ENCODE data around the gene MYH14.
A peak's percentile ranks its signal among the peaks of the same experiment; 100 is the strongest.

The MYH14 gene

DNA sequence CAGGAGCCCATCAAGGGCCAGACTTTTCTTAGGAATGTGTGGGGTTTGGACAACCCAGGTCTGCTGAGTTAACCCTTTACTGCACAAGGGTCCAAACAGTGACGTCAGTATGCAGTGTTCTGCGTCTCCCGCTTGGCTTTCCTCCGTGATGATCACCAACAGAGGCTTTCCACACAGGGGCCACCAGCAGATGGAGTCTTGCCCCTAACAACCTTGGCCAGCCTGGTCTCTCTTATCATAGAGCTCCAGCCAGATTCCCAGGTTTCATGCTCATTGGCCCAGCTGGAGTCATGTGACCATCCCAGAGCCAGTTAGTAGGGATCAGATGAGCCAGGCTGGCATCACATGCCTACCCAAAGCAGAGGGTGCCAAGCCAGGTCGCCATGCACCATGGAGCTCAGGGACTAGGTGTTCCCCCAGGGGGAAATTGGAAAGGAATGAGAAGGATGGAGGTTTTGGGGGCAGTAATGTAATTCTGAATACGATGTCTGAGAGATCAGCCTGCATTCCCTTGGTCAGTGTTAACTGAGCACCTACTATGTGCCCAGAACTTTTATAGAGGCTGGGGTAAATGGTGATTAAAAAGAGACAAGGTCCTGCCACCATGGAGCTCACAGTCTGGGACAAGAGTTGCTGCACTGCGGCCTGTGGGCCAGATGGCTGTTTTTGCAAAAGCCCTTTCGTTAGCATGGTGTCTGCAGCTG, 61.2 kb downstream of the MYH14 start:
- DNase-seq, result no peak

DNA sequence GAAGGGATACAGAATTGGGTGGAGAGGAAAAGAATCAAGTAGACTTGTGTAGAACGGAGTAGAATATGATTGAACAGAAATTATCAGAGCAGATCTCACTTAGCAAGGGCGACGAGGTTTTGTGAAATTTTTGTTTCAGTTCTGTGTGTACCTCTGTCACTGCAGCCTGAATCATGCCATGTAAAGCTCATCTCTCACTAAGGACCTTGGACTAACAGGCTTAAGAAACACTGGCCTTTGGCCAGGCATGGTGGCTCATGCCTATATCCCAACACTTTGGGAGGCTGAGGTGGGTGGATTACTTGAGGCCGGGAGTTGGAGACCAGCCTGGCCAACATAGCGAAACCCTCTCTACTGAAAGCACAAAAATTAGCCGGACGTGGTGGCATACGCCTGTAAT, 62.6 kb downstream of the MYH14 start:
- DNase-seq, result no peak

DNA sequence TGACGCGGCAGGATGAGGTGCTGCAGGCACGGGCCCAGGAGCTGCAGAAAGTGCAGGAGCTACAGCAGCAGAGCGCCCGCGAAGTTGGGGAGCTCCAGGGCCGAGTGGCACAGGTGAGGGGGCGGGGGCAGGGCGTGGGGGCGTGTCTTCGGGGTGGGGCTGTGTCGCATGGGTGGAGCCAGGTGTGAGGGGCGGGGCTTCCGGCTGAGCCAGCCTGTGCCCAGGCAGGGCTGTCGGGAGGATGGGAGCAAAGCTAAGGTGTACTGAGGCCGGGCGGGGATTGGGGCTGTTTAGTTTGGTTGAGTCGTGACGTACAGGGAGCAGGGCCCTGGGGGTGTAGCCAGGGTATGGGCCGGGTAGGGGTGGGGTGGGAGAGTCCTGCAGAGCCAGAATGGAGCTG, 63.5 kb downstream of the MYH14 start:
- peak; percentile 1 to 10 for DNase-seq

DNA sequence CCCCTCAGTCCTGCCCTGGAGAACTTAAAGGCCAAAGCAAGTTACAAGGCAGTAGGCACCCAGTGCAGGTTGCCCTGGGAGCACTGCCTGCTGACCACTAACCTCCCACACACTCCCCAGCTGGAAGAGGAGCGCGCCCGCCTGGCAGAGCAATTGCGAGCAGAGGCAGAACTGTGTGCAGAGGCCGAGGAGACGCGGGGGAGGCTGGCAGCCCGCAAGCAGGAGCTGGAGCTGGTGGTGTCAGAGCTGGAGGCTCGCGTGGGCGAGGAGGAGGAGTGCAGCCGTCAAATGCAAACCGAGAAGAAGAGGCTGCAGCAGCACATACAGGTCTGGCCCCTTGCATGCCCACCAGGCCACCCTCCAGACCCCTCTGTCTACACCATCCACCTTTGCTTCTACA, 64.6 kb downstream of the MYH14 start:
- no peak for DNase-seq

DNA sequence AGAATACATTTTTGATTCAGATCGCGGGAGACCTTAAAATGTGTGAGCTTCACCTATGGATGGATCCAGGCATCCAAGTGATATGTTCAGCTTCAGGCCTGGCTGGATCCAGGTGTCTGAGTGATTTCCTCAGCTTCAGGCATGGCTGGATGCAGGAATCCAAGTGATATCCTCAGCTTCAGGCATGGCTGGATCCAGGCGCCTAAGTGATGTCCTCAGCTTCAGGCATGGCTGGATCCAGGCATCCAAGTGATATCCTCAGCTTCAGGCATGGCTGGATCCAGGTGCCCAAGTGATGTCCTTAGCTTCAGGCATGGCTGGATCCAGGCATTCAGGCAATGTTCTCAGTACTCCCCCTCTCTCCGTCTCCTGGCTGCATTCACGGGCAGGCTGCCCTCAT, 65.1 kb downstream of the MYH14 start:
- DNase-seq, result no peak

DNA sequence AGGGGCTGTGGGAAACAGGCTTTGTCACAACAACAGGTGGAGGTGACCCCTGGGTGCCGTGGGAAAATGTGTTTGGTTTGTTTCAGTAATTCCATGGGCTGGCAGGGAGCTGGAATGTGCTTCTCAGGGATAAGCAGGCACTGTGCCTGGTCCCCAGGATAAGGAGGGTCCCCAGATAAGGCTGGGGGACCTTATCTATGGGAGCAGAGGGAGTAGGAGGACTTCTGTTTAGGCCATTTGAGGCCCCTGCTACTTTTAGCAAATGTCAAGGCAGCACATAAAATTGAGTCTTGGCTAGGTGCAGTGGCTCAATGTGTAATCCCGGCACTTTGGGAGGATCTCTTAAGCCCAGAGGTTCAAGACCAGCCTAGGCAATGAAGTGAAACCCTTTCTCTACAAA, 66.2 kb downstream of the MYH14 start:
- DNase-seq, result no peak

DNA sequence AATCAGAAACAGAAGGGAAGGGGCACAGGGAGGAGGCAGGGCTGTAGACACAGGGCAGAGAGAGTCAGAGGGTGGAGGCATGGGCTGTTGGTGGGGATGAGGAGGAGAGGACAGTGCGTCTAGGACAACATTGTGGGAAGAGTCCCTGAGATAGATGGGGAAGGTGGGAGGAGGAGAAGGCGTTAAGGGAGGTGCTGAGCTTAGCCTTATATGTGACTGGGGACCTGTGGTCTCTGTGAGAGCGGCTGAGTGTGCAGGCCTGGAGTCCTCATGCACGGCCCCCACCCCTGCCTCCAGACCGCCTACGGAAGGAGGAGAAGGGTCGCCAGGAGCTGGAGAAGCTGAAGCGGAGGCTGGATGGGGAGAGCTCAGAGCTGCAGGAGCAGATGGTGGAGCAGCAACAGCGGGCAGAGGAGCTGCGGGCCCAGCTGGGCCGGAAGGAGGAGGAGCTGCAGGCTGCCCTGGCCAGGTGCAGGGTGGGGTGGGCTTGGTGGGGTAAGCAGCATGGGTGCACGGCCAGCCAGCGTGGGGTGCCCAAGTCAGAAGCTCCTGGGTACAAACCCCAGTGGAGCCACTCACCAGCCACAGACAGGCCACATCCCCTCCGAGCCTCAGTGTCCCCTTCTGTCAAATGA, 69.0 kb downstream of the MYH14 start:
- no peak for DNase-seq

DNA sequence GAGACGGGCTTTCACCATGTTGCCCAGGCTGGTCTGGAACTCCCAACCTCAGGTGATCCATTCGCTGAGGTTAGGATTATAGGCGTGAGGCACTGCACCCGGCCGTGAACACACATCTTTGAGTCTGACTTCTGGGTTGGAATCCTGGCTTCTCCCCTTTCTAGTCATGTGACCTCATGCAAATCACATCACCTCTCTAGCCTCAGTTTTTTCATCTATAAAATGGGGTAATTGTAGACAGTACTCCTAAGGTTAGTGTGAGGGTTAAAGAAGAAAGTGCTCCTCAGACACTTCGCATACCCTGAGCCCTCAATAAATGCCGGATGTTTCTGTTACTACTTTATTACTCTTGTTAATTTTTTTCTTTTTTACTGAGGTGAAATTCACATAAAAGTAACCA, 70.4 kb downstream of the MYH14 start:
- DNase-seq, result no peak

DNA sequence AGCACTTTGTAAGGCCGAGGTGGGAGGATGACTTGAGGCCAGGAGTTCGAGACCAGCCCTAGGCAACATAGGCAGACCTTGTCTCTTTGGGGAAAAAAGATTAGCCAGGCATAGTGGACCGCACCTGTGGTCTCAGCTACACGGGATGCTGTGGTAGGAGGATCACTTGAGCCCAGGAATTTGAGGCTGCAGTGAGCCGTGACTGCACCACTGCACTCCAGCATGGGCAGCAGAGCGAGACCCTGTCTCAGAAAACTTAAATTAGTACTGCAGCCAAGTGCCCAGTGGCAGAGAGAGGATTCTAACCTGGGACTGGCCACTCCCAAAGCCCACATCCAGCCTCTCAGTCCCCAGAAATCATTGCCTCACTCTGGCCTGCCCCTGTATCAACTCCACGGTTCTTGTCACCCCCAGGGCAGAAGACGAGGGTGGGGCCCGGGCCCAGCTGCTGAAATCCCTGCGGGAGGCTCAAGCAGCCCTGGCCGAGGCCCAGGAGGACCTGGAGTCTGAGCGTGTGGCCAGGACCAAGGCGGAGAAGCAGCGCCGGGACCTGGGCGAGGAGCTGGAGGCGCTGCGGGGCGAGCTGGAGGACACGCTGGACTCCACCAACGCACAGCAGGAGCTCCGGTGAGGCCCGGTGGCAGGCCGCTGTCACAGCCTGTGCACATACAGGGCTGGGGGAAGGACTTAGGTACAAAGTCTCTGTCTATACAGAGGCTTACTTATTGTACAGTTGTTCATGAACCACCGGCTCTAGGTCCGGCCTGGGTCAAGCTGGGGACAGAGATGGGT, 72.4 kb downstream of the MYH14 start:
- no peak for DNase-seq

DNA sequence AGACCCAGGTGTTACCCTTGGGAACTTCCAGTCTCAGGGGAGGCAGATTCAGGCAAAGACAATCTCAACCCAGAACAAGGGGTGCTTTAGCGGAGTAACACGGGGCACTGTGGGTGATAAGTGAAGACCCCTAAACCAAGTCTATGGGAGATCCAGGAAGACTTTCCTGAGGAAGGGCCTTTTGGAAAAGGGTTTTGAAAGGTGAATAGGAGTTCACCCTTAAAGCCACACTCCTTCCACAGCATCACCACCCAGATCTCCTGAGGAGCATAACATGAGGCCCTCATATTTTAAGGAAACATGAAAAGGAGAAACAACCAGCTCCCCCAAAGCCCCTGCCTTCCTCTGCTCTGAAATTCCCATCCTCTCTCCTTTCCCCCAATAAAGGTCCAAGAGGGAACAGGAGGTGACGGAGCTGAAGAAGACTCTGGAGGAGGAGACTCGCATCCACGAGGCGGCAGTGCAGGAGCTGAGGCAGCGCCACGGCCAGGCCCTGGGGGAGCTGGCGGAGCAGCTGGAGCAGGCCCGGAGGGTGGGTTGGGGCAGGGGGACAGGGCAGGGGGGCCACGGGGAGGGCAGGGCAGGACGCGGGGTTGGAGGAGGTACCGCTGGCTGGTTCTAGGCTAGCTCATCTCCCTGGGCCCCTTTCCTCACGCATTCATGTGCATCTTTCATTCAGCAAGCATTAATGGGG, 73.1 kb downstream of the MYH14 start:
- DNase-seq, result no peak

DNA sequence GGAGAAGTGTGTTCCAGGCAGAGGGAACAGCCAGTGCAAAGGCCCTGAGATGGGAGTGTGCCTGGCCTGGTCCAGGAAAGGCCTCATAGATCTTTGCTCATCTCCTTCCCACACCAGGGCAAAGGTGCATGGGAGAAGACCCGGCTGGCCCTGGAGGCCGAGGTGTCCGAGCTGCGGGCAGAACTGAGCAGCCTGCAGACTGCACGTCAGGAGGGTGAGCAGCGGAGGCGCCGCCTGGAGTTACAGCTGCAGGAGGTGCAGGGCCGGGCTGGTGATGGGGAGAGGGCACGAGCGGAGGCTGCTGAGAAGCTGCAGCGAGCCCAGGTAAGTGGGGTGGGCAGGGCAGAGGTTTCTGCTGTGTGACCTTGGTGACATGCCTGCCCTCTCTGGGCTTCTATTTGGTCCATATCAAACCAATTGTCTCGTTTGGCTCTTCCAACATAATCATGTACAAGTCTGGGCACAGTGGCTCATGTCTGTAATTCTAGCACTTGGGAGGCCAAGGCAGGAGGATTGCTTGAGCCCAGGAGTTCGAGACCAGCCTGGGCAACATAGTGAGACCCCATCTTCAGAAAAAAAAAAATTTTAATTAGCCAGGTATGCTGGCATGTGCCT, 74.7 kb downstream of the MYH14 start:
- DNase-seq, result no peak

DNA sequence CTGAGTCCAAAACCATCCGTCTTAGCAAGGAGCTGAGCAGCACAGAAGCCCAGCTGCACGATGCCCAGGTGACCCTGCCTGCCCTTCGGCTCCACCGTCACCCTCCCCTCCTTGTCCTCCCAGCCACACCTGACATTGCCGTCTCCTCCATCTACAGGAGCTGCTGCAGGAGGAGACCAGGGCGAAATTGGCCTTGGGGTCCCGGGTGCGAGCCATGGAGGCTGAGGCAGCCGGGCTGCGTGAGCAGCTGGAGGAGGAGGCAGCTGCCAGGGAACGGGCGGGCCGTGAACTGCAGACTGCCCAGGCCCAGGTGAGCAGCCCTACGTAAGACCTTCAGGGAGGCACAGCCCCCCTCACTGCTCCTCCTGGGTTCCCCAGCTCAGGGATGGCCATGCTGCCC, 76.7 kb downstream of the MYH14 start:
- no peak for DNase-seq

DNA sequence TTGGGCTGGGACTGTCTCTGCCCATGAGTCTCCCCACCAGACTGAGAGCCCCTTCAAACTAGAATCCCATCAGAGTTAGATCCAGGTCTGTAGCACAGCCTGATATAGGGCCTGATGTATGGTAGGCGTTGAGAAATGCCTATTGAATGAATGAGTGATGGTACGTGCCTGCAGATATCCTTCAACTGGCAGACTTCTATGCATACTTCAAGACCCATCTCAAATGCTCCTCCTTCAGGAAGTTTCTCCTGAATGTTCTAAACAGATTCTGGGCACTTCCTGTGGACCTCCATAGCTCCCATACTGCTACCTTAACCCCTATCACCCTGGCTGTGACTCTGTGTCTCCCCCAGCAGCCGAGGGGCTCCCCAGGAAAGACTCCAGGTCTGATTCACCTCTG, 77.6 kb downstream of the MYH14 start:
- DNase-seq, result no peak

DNA sequence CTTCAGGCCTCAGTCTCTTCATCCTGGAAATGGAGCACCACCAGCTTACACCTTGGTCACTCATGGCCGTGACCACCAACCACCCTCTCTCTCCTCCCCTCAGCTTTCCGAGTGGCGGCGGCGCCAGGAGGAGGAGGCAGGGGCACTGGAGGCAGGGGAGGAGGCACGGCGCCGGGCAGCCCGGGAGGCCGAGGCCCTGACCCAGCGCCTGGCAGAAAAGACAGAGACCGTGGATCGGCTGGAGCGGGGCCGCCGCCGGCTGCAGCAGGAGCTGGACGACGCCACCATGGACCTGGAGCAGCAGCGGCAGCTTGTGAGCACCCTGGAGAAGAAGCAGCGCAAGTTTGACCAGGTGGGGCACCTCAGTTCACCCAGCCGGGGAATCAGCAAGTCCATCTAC, 78.1 kb downstream of the MYH14 start:
- no peak for DNase-seq

DNA sequence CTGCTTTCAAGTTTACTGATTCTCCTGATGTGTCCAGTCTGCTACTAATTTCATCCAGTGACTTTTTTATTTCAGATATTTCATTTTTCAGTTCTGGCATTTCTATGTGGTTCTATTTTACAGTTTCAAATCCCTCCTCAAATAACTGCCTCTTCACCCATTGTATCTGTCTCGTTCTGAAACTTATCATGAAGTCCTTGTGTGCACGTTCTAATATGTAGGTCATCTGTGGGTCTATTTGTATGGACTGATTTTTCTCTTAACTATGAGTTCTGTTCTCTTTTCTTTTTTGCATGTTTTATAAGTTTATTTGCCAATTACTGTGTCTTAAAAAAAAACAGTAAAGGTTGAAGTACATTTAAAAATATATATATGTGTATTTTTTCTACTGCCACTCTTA, 82.4 kb downstream of the MYH14 start:
- no peak for DNase-seq

DNA sequence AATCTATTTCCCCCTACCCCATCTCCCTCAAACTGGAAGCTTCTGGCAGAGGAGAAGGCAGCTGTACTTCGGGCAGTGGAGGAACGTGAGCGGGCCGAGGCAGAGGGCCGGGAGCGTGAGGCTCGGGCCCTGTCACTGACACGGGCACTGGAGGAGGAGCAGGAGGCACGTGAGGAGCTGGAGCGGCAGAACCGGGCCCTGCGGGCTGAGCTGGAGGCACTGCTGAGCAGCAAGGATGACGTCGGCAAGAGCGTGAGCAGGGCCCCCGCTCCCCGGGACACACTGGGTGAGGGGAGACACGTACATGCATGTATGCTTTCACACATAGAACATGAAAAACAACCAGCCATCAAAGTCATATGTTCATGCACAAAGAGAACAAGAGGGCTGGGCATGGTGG, 83.0 kb downstream of the MYH14 start:
- DNase-seq, result no peak

DNA sequence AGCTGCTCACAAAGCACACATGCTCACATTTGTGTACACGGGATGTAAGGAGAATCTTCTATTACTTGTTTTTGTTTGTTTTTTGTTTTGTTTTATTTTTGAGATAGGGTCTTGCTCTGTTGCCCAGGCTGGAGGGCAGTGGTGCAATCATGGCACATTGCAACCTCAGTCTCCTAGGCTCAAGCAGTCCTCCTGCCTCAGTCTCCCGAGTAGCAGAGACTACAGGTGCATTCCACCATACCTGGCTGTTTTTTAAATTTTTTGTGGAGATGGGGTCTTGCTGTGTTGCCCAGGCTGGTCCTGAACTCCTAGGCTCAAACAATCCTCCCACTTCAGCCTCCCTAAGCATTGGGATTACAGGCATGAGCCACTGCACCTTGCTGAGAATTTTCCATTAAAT, 83.9 kb downstream of the MYH14 start:
- no peak for DNase-seq

DNA sequence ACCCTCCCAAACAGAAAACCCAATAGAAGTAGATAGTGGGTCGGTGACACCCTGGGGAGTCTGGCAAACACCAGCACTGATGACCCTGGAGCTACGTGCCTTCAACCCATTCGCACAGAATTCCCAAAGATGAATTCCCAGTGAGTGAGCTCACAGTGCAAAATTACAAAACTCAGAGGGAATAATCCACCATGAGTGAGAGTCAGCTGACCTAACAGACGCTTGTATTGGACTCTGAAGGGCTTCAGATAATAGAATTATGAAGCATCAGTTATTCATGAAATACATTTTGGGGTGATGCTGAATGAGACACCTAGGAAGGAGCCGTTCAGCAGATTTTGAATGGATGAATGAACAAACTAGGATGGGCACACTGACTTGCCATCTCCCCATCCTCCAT, 85.5 kb downstream of the MYH14 start:
- DNase-seq, result no peak

DNA sequence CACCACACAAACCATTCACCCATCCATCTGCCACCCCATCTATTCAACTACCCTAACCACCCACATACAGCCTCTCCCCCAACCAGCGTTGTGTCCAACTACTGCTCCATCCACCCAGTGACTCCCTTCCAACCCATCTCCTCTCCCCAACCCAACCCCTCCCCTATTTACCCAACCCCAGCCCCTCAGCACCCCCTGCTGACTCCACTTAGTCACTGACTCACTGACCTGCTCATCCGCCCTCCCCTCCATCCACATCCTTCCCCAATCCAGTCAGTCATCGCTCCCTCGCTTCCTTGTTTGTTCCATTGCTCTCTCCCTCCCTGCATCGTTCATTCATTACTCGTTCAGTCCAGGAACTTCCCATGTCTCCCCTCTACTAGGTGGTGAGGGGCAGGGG, 86.6 kb downstream of the MYH14 start:
- DNase-seq, result no peak

DNA sequence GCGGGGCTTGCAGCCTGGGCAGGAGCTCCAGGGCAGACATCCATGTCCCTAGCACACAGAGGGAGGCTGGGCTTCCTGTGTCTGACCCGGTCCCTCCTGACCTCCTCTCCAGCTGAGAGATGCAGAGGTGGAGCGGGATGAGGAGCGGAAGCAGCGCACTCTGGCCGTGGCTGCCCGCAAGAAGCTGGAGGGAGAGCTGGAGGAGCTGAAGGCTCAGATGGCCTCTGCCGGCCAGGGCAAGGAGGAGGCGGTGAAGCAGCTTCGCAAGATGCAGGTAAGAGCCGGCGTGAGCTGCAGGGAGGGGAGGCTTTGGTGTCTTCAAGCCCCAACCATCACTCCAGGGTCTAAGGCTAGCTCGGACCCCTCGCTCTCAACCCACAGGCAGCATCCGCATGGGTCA, 87.4 kb downstream of the MYH14 start:
- DNase-seq, result no peak

DNA sequence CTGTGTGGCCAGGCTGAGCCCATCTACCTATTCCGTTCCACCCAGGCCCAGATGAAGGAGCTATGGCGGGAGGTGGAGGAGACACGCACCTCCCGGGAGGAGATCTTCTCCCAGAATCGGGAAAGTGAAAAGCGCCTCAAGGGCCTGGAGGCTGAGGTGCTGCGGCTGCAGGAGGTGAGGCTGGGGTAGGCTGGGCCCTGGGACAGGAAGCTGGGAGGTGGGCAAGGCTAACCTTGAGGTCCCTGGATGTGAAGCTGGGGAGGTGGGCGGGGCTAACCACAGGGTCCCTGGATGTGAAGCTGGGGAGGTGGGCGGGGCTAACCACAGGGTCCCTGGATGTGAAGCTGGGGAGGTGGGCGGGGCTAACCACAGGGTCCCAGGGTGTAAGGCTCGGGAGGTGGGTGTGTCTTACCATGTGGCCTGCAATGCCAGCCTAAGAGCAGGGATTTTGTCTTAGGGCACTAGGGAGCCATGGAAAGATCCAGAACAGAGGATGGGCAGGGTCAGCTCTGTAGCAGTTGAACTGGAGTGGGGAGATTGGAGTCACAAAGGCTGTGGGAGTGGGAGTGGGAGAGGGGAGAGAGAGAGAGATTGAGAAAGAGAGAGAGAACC, 88.9 kb downstream of the MYH14 start:
- no peak for DNase-seq

DNA sequence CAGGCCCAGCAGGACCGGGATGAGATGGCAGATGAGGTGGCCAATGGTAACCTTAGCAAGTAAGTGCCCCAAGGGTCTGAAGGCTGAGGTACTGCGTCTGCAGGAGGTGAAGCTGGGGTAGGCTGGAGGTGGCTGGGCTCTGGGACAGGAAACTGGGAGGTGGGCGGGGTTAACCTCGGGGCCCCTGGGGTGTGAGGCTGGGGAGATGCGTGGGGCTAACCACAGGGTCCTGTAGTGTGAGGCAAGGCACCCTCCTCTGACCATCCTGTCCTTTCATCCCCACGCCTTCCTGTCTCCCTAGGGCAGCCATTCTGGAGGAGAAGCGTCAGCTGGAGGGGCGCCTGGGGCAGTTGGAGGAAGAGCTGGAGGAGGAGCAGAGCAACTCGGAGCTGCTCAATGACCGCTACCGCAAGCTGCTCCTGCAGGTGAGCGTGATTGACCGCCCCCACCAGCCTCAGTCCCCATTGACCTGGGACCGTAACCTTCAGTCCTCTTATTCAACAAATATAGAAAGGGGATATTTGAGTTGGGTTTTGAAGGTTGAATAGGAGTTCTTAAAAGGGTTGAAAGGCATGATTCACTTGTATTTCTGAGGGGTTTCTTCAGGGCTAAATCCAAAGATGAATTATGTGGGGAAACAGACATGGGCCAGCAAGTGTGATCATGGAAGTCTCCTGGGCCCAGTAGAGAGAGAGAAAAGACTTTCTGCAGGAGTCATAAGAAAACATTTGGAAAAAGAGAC, 90.0 kb downstream of the MYH14 start:
- DNase-seq, result no peak

Data from CD4-positive, alpha-beta T cell treated with Interleukin-1 beta for 1 hour (primary cell).